WERI-Rb-1 (cell line): ENCODE data around the gene FABP6.
"Not testable (repeated sequence)": the region's sequence is repeated elsewhere in the genome, so short reads cannot be mapped to it uniquely, and the experiment has no call there.

Source experiments
- DNase-seq: peaks from one replicate; pipeline ENCODE4 v3.0.0-alpha.2; 2020
- H3K27ac ChIP-seq: fragments of 250-450 bp; sonication (Bioruptor Pico); 2 replicates; pipeline ENCODE4 v1.5.1; 2020; ENCODE audit warnings: mild to moderate bottlenecking, moderate library complexity
- H3K27me3 ChIP-seq: fragments of 250-450 bp; sonication (Bioruptor Pico); 2 replicates; pipeline ENCODE4 v1.5.1; 2021; ENCODE audit warnings: mild to moderate bottlenecking, low read depth, moderate library complexity; ENCODE audit not compliant: insufficient read depth, severe bottlenecking
- H3K36me3 ChIP-seq: fragments of 250-450 bp; sonication (Bioruptor Pico); 2 replicates; pipeline ENCODE4 v1.5.1; 2020; ENCODE audit warnings: mild to moderate bottlenecking, moderate library complexity
- H3K4me3 ChIP-seq: 2 replicates; pipeline ENCODE4 v1.5.1; 2011; ENCODE audit warnings: low read depth, mild to moderate bottlenecking, control low read depth, low read length
- H3K9me3 ChIP-seq: fragments of 250-450 bp; sonication (Bioruptor Pico); 2 replicates; pipeline ENCODE4 v1.5.1; 2021; ENCODE audit warnings: mild to moderate bottlenecking, moderate library complexity; ENCODE audit not compliant: severe bottlenecking
- TF ChIP-seq, protein P1 (sequence below): IDR thresholded peaks from 2 replicates; pipeline ENCODE4 v1.5.1; 2011; ENCODE audit warnings: low read depth, mild to moderate bottlenecking, control low read depth, inconsistent platforms, low read length

The FABP6 gene

GRCh38 chr5:160237571-160238093 is 8.3 kb downstream of the FABP6 start:
- Histone ChIP-seq H3K27me3 (no peaks in the 10 kb centered on the region), H3K9me3 (no peaks in the 10 kb centered on the region), H3K4me3 (no peak overlapping the region), H3K27ac (no peak overlapping the region), H3K36me3 (no peaks in the 10 kb centered on the region)
- TF ChIP-seq, protein P1, sequence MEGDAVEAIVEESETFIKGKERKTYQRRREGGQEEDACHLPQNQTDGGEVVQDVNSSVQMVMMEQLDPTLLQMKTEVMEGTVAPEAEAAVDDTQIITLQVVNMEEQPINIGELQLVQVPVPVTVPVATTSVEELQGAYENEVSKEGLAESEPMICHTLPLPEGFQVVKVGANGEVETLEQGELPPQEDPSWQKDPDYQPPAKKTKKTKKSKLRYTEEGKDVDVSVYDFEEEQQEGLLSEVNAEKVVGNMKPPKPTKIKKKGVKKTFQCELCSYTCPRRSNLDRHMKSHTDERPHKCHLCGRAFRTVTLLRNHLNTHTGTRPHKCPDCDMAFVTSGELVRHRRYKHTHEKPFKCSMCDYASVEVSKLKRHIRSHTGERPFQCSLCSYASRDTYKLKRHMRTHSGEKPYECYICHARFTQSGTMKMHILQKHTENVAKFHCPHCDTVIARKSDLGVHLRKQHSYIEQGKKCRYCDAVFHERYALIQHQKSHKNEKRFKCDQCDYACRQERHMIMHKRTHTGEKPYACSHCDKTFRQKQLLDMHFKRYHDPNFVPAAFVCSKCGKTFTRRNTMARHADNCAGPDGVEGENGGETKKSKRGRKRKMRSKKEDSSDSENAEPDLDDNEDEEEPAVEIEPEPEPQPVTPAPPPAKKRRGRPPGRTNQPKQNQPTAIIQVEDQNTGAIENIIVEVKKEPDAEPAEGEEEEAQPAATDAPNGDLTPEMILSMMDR, result no peak
- no peak for DNase-seq

GRCh38 chr5:160240350-160240749 is 11.0 kb downstream of the FABP6 start:
- Histone ChIP-seq H3K4me3 (no peak overlapping the region), H3K27ac (no peak overlapping the region), H3K9me3 (no peaks in the 10 kb centered on the region), H3K27me3 (no peaks in the 10 kb centered on the region), H3K36me3 (no peaks in the 10 kb centered on the region)
- no peak for DNase-seq
- TF ChIP-seq, protein P1, result no peak

DNA sequence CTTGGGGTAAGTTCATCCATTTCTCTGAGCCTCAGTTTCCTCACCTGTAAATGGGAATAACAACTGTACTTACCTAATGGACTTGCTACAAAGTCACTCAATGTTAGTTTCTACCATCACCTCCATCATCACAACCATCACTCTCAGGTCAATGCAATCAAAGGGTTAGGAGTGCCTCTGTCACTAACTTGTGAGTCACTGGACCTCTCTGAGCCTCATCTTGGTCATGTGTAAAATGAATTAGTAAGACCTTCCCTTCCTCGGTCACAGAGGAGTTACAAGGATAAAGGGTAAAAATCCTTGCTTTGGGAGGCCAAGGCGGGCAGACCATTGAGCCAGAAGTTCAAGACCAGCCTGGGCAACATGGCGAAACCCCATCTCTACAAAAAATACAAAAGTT is 12.8 kb downstream of the FABP6 start:
- no peak for DNase-seq
- Histone ChIP-seq H3K4me3 (no peak overlapping the region), H3K27me3 (no peaks in the 10 kb centered on the region), H3K36me3 (no peaks in the 10 kb centered on the region), H3K9me3 (no peaks in the 10 kb centered on the region), H3K27ac (no peak overlapping the region)
- TF ChIP-seq, protein P1, result no peak

GRCh38 chr5:160245506-160246086 is 16.3 kb downstream of the FABP6 start:
- DNase-seq, result peak; percentile 94
- H3K9me3 ChIP-seq, result no peaks in the 10 kb centered on the region
- TF ChIP-seq, protein P1, result no peak
- no peak overlapping the region for H3K4me3 ChIP-seq
- no peaks in the 10 kb centered on the region for H3K36me3 ChIP-seq
- peak overlapping the region; percentile 87 for H3K27ac ChIP-seq
- H3K27me3 ChIP-seq, result no peaks in the 10 kb centered on the region

- H3K36me3 ChIP-seq, result peaks cover 22% of the 10 kb centered on the region
- H3K4me3 ChIP-seq, H3K27me3 ChIP-seq, DNase-seq, H3K9me3 ChIP-seq, H3K27ac ChIP-seq: not testable (repeated sequence)
Observed at GRCh38 chr5:160249570-160249969, 20.3 kb downstream of the FABP6 start.

DNA sequence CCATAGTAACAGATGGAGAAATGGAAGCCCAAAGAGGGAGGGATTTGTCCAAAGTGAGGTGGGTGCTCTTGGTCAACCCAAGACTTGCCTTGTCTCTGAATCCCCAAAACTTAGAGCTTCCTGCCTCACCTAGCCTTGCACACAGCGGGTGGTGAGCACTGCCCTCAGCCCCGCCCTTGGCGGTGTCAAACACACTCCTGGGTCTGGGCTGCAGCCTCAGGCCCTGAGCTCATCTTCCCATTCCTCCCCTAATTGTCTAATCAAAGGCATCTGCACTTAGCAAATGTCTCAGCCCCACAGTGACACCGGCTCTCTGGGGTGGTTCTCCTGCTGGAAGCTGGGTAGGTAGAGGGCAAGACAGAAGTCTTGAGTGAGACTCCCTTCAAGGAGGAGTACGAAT is 20.9 kb downstream of the FABP6 start:
- Histone ChIP-seq H3K9me3 (no peaks in the 10 kb centered on the region), H3K4me3 (no peak overlapping the region), H3K27ac (no peak overlapping the region), H3K27me3 (no peaks in the 10 kb centered on the region), H3K36me3 (peaks cover 22% of the 10 kb centered on the region)
- TF ChIP-seq, protein P1, result no peak
- DNase-seq, result no peak
